SIG-M5 treated with dmso at 0.1 percent for 504 hours (cell line): ENCODE measurements around the gene ZNF689.
A peak's percentile ranks its signal among the peaks of the same experiment; 100 is the strongest.

Source experiments
- DNase-seq: peaks from one replicate; lab custom pipeline; 2025; ENCODE audit not compliant: unreplicated experiment; lab: John Stamatoyannopoulos, UW

ZNF689 gene

GRCh38 chr16:30566531-30566930, 43.7 kb downstream of the ZNF689 start:
- no peak for DNase-seq

- no peak for DNase-seq
These were observed 44.2 kb downstream of the ZNF689 start for GRCh38 chr16:30565984-30566383.

- no peak for DNase-seq
These were observed 44.7 kb downstream of the ZNF689 start for GRCh38 chr16:30565526-30565925.

GRCh38 chr16:30562021-30562420, 48.2 kb downstream of the ZNF689 start:
- no peak for DNase-seq

GRCh38 chr16:30561089-30561816, 48.9 kb downstream of the ZNF689 start:
- no peak for DNase-seq

- DNase-seq = no peak
These were observed 50.5 kb downstream of the ZNF689 start for GRCh38 chr16:30559690-30560089.

- no peak for DNase-seq
These were observed 51.3 kb downstream of the ZNF689 start for GRCh38 chr16:30558789-30559377.

- DNase-seq = peak; percentile 97
These were observed 52.0 kb downstream of the ZNF689 start, which contains the start of gene ZNF764 for GRCh38 chr16:30557957-30558788. TSS of gene ZNF764 (minus strand) at chr16:30558374. CDS start at chr16:30558182, 192 bp downstream.

GRCh38 chr16:30557707-30557956, 52.6 kb downstream of the ZNF689 start:
- no peak for DNase-seq

GRCh38 chr16:30556125-30556473, 54.1 kb downstream of the ZNF689 start:
- DNase-seq = no peak

GRCh38 chr16:30555315-30556124, 54.7 kb downstream of the ZNF689 start:
- no peak for DNase-seq

- DNase-seq = no peak
These were observed 55.5 kb downstream of the ZNF689 start for GRCh38 chr16:30554557-30555314.

- DNase-seq = no peak
These were observed 56.7 kb downstream of the ZNF689 start for GRCh38 chr16:30553393-30553899.

GRCh38 chr16:30552956-30553355, 57.2 kb downstream of the ZNF689 start:
- no peak for DNase-seq
